ENCODE data around the gene SLC41A2.

DNA sequence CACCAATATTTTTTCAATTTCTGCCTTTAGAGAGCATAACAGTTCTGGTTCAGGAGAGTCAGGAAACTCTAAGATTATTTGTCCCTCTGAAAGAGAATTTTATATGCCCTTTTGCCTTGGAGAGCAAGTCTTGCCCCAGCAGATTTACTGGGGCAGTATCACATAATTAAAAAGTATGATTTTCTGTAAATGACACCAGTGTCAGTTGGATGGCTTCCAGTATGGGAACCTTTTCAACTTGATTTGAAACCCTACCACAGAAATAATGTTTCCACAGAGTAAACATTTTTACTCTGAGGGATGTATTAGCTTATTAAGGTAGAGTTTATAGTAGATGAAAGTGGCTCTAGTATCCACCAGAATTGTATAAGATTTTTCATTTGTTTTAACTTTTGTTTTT is 43.4 kb upstream of the SLC41A2 start:
- TF ChIP-seq, protein P1, sequence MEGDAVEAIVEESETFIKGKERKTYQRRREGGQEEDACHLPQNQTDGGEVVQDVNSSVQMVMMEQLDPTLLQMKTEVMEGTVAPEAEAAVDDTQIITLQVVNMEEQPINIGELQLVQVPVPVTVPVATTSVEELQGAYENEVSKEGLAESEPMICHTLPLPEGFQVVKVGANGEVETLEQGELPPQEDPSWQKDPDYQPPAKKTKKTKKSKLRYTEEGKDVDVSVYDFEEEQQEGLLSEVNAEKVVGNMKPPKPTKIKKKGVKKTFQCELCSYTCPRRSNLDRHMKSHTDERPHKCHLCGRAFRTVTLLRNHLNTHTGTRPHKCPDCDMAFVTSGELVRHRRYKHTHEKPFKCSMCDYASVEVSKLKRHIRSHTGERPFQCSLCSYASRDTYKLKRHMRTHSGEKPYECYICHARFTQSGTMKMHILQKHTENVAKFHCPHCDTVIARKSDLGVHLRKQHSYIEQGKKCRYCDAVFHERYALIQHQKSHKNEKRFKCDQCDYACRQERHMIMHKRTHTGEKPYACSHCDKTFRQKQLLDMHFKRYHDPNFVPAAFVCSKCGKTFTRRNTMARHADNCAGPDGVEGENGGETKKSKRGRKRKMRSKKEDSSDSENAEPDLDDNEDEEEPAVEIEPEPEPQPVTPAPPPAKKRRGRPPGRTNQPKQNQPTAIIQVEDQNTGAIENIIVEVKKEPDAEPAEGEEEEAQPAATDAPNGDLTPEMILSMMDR (IDR thresholded peaks at IDR 0.05 in 8 of 11, conservative IDR thresholded peaks at IDR 0.05 in 3 of 11) = no peak
- TF ChIP-seq POLR2A (IDR thresholded peaks at IDR 0.05) = no peak
- TF ChIP-seq POLR2AphosphoS5 (IDR thresholded peaks at IDR 0.05) = no peak

Measured in spleen (tissue), 7 donors.